MCF 10A (cell line): ENCODE results near the gene SEMA4F. TPM values are rescaled to one million over a fixed set of nuclear protein-coding genes. Genes with fewer than 3 reads are reported as not detected.
"Not testable (repeated sequence)": the region's sequence is repeated elsewhere in the genome, so short reads cannot be mapped to it uniquely, and the experiment has no call there.

ENCODE experiments used
- BruUV-seq: library from RNA; stranded (reverse); fragments of 400-500 nt; replicated peaks from 2 replicates; lab custom pipeline; 2021; lab: Mats Ljungman, UMichigan
- CTCF ChIA-PET: fragments of 300-600 bp; sonication (Branson Sonifier 250); formaldehyde crosslinking; extraction: SDS; loops from one replicate; lab custom pipeline; 2021; ENCODE audit warnings: antibody characterized with exemption, inconsistent platforms; lab: Yijun Ruan, JAX
- POLR2A ChIA-PET: fragments of 300-600, 350-650 bp; sonication (Branson Sonifier 250); formaldehyde crosslinking; extraction: SDS; loops from one replicate; lab custom pipeline; 2020; ENCODE audit warnings: antibody characterized with exemption, inconsistent platforms; lab: Yijun Ruan, JAX
- DNase-seq: peaks from one replicate; pipeline ENCODE4 v3.0.0-alpha.2; 2018; ENCODE audit not compliant: unreplicated experiment
- H3K27ac Mint-ChIP-seq: one replicate; pipeline ENCODE4 v1.8.0; 2022; ENCODE audit warnings: mild to moderate bottlenecking, low read depth, mixed read lengths; ENCODE audit not compliant: unreplicated experiment
- H3K27me3 Mint-ChIP-seq: one replicate; pipeline ENCODE4 v1.8.0; 2022; ENCODE audit warnings: mixed read lengths; ENCODE audit not compliant: insufficient read depth, unreplicated experiment
- H3K36me3 Mint-ChIP-seq: one replicate; pipeline ENCODE4 v1.8.0; 2022; ENCODE audit warnings: mild to moderate bottlenecking, moderate library complexity, mixed read lengths; ENCODE audit not compliant: insufficient read depth, unreplicated experiment
- H3K4me1 Mint-ChIP-seq: one replicate; pipeline ENCODE4 v1.8.0; 2022; ENCODE audit warnings: mixed read lengths; ENCODE audit not compliant: insufficient read depth, unreplicated experiment
- H3K4me3 Mint-ChIP-seq: one replicate; pipeline ENCODE4 v1.8.0; 2022; ENCODE audit warnings: mild to moderate bottlenecking, moderate library complexity, mixed read lengths; ENCODE audit not compliant: unreplicated experiment
- H3K9me3 Mint-ChIP-seq: one replicate; pipeline ENCODE4 v1.8.0; 2022; ENCODE audit warnings: mixed read lengths; ENCODE audit not compliant: unreplicated experiment
- intact Hi-C: fragments of 100-400 bp; cut with micrococcal nuclease; formaldehyde crosslinking; loops from 2 replicates; pipeline ENCODE4 v1.14.1; 2022
- total RNA-seq: library from RNA; stranded (reverse); gene quantifications from 2 replicates; pipeline ENCODE4 v1.2.3, GENCODE V29; 2022
- TF ChIP-seq, protein P1 (sequence below): fragments of 200-600 bp; IDR thresholded peaks from one replicate; pipeline ENCODE4 v1.8.0; 2022; ENCODE audit warnings: antibody characterized with exemption, mild to moderate bottlenecking; ENCODE audit not compliant: unreplicated experiment

Gene SEMA4F
- total RNA-seq, 1 experiment from 2014 or later: 5.2 TPM

DNA sequence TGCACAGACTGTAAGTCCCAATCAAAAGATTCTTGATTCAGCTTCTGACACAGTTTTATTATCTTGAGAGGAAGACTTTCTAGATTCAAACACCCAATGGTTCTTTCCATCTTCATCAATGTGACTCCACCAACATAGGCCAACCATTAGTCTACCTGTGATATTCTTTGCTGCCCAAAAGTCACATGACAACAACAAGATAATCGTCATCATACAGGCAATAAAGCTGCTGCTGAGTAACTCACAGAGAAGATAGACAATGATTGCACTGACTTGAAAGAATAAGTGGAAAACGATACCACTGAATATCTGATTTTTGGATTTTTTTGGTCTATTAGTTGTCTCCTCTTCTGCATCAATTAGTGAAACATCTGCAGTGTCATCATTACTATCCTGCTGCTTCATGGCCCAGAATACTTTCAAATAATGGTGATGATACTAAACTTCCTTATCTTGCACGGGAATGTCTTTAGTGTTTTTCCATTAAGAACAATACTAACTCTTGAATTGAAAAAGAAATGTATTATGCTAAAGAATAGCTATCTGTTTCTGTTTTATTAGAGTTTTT lies 25.4 kb upstream of the SEMA4F start:
- intact Hi-C loops: no loop called here
- H3K36me3 Mint-ChIP-seq: no peaks in the 10 kb centered on the region
- H3K27me3 Mint-ChIP-seq: no peaks in the 10 kb centered on the region
- no peaks in the 10 kb centered on the region for H3K9me3 Mint-ChIP-seq
- TF ChIP-seq, protein P1, sequence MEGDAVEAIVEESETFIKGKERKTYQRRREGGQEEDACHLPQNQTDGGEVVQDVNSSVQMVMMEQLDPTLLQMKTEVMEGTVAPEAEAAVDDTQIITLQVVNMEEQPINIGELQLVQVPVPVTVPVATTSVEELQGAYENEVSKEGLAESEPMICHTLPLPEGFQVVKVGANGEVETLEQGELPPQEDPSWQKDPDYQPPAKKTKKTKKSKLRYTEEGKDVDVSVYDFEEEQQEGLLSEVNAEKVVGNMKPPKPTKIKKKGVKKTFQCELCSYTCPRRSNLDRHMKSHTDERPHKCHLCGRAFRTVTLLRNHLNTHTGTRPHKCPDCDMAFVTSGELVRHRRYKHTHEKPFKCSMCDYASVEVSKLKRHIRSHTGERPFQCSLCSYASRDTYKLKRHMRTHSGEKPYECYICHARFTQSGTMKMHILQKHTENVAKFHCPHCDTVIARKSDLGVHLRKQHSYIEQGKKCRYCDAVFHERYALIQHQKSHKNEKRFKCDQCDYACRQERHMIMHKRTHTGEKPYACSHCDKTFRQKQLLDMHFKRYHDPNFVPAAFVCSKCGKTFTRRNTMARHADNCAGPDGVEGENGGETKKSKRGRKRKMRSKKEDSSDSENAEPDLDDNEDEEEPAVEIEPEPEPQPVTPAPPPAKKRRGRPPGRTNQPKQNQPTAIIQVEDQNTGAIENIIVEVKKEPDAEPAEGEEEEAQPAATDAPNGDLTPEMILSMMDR: no peak
- H3K4me1 Mint-ChIP-seq: no peaks in the 10 kb centered on the region
- H3K4me3 Mint-ChIP-seq: no peak overlapping the region
- BruUV-seq: no TSS peak
- no peak for DNase-seq
- ChIA-PET CTCF (interaction anchor here (0.6 kb wide), 1 partner anchor 48 kb away, joined by 4 read pairs; no protein-coding TSS in a partner anchor), POLR2A (no interaction called here)
- no peak overlapping the region for H3K27ac Mint-ChIP-seq

DNA sequence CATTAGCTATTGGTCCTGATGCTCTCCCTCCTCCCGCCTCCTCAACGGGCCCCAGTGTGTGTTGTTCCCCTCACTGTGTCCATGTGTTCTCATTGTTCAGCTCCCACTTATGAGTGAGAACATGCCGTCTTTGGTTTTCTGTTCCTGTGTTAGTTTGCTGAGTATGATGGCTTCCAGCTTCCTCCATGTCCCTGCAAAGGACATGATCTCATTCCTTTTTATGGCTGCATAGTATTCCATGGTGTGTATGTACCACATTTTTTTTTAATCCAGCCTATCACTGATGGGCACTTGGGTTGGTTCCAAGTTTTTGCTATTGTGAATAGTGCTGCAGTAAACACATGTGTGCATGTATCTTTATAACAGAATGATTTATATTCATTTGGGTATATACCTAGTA lies 23.6 kb upstream of the SEMA4F start:
- H3K9me3 Mint-ChIP-seq, H3K4me3 Mint-ChIP-seq, BruUV-seq, H3K36me3 Mint-ChIP-seq, intact Hi-C loops, DNase-seq, H3K27ac Mint-ChIP-seq, H3K27me3 Mint-ChIP-seq, H3K4me1 Mint-ChIP-seq: not testable (repeated sequence)
- POLR2A ChIA-PET: interaction anchor here (1.8 kb wide), 1 partner anchor 15 kb away, joined by 4 read pairs; no protein-coding TSS in a partner anchor
- CTCF ChIA-PET: interaction anchor here (0.7 kb wide), 1 partner anchor 110 kb away, joined by 3 read pairs; no protein-coding TSS in a partner anchor

DNA sequence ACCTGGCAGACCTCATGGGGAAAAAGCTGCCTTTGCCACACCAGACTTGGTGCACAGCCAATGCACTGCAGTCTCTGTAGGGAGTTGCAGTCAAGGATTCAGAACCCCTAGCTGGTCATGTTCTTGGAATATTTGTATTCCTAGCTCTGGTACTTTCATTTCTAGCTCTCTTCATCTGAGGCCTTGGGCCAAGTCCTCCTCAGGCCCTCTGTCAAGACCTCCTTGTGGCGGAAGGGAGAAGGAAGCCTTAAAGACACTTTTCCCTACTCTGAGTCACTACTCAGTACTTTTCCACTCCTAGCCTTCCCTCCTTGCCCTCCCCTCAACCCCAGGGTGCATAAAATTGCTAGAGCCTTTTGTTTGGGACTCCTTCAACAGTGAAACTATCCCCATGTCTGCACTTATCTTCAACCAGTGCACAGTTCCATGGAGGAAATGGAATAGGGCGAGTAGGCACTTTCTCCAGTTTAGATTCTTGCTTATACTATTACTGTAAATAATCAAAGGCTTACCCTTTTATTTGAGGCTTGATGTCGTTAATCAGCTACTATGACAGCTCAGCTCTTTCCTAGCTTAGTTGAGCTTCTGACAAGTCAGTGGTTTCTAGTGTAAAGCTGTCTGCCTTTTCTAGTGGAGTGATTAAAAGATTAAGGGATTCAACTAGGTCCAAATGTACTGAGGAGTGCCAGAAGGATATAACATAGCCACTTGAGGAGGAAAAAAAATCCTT lies 21.7 kb upstream of the SEMA4F start:
- no peaks in the 10 kb centered on the region for H3K9me3 Mint-ChIP-seq
- H3K4me3 Mint-ChIP-seq: no peak overlapping the region
- H3K36me3 Mint-ChIP-seq: no peaks in the 10 kb centered on the region
- ChIA-PET POLR2A (interaction anchor here (1.8 kb wide), 1 partner anchor 13 kb away, joined by 4 read pairs; no protein-coding TSS in a partner anchor), CTCF (interaction anchor here (1.0 to 1.9 kb wide), 2 partner anchors 19 to 23 kb away, joined by 3 to 4 read pairs; no protein-coding TSS in a partner anchor)
- no peak overlapping the region for H3K27ac Mint-ChIP-seq
- H3K4me1 Mint-ChIP-seq: no peaks in the 10 kb centered on the region
- DNase-seq: peak; percentile 20
- intact Hi-C loops: no loop called here
- no TSS peak for BruUV-seq
- no peaks in the 10 kb centered on the region for H3K27me3 Mint-ChIP-seq
- TF ChIP-seq, protein P1: no peak

DNA sequence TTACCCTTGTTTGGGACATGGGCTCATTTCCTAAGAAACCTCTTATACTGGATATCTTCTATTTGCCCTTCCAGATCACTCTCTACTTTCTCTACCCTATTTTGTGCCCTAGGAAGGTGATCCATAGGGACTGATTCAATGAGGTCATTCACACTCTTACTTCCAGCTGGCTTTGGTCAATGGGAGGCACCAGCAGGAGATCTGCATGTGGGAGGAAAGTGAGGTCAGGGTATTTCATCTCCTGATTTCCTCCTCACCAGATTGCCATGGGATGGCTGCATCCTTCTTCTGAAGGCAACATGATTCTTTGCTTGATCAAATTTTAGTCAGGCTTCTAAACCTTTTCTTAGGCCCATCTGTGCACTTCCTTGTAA lies 21.1 kb upstream of the SEMA4F start:
- Mint-ChIP-seq H3K36me3 (no peaks in the 10 kb centered on the region), H3K4me3 (no peak overlapping the region), H3K9me3 (no peaks in the 10 kb centered on the region), H3K4me1 (no peaks in the 10 kb centered on the region), H3K27me3 (no peaks in the 10 kb centered on the region), H3K27ac (no peak overlapping the region)
- TF ChIP-seq, protein P1: no peak
- intact Hi-C loops: no loop called here
- no peak for DNase-seq
- ChIA-PET POLR2A (no interaction called here), CTCF (no interaction called here)
- no TSS peak for BruUV-seq
